WTC11 (cell line): ENCODE data around the gene ATF3.

ENCODE experiments used
- NR2C2 ChIP-seq: sonication (generic); formaldehyde crosslinking; IDR thresholded peaks from 2 replicates; pipeline ENCODE4 v1.8.0; 2022; ENCODE audit warnings: mild to moderate bottlenecking, missing genetic modification reagents
- TF ChIP-seq, protein P1 (sequence below): fragments of 200-600 bp; IDR thresholded peaks from 2 replicates; pipeline ENCODE4 v1.8.0; 2022; ENCODE audit warnings: antibody characterized with exemption

DNA sequence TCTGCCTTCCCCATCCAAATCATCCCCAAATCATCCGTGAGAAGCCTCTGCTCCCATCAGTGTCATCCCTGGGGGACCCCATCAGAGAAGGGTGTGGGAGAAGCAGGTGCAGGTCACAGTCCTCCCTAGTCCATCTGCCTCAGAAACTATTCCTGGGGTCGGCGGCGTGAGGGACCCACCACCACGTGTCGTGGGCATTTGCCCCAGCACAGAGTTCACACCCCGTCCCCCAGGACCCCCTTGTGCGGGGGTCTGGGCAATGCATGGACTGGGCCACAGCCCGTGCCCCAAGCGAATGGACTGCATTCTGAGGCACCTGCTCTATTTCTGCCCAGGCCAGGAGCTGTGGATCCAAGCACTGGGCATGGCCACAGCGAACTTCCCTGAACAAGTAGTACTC lies 38.4 kb downstream of the ATF3 start:
- no peak for TF ChIP-seq NR2C2 (CRISPR knock-in tag)
- TF ChIP-seq, protein P1, sequence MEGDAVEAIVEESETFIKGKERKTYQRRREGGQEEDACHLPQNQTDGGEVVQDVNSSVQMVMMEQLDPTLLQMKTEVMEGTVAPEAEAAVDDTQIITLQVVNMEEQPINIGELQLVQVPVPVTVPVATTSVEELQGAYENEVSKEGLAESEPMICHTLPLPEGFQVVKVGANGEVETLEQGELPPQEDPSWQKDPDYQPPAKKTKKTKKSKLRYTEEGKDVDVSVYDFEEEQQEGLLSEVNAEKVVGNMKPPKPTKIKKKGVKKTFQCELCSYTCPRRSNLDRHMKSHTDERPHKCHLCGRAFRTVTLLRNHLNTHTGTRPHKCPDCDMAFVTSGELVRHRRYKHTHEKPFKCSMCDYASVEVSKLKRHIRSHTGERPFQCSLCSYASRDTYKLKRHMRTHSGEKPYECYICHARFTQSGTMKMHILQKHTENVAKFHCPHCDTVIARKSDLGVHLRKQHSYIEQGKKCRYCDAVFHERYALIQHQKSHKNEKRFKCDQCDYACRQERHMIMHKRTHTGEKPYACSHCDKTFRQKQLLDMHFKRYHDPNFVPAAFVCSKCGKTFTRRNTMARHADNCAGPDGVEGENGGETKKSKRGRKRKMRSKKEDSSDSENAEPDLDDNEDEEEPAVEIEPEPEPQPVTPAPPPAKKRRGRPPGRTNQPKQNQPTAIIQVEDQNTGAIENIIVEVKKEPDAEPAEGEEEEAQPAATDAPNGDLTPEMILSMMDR: no peak
